Renal cortex interstitium (tissue), 11 donors: ENCODE results near the gene WNK2. TPM values are rescaled to one million over a fixed set of nuclear protein-coding genes. Genes with fewer than 3 reads are reported as not detected.

ENCODE experiments used
- DNase-seq, 11 donors: peaks; one replicate each; pipeline ENCODE4 v3.0.0-alpha.2; 2013; ENCODE audit warnings: low read depth in 9 of 11, low spot score in 4 of 11; ENCODE audit errors: extremely low read depth in 1 of 11
- polyA plus RNA-seq, 3 donors: library from polyadenylated mRNA; unstranded; fragments of 120-200 nt; gene quantifications; one replicate each; pipeline ENCODE4 v1.2.1, GENCODE V29; 2013; ENCODE audit not compliant: insufficient read length in 3 of 3

Gene WNK2
- polyA plus RNA-seq, 3 donors = 24.8 to 34.0 (median 29.0) TPM

GRCh38 chr9:93295456-93296076, 111.6 kb downstream of the WNK2 start:
- no peak for DNase-seq

- DNase-seq = no peak
Observed at GRCh38 chr9:93296889-93297480, 113.0 kb downstream of the WNK2 start.

- no peak for DNase-seq
Observed at GRCh38 chr9:93297659-93298497, 113.9 kb downstream of the WNK2 start.

- DNase-seq = no peak
Observed at GRCh38 chr9:93298498-93299417, 114.8 kb downstream of the WNK2 start.

GRCh38 chr9:93299418-93300174, 115.7 kb downstream of the WNK2 start:
- no peak for DNase-seq

GRCh38 chr9:93300175-93300572, 116.2 kb downstream of the WNK2 start:
- no peak for DNase-seq

GRCh38 chr9:93300585-93301081, 116.7 kb downstream of the WNK2 start:
- no peak for DNase-seq

GRCh38 chr9:93301291-93301811, 117.4 kb downstream of the WNK2 start:
- no peak for DNase-seq

GRCh38 chr9:93301911-93302541, 118.1 kb downstream of the WNK2 start:
- no peak for DNase-seq

- DNase-seq = no peak
Observed at GRCh38 chr9:93302586-93303257, 118.8 kb downstream of the WNK2 start.

GRCh38 chr9:93303258-93303771, 119.4 kb downstream of the WNK2 start:
- no peak for DNase-seq

GRCh38 chr9:93303806-93304573, 120.1 kb downstream of the WNK2 start:
- no peak for DNase-seq

GRCh38 chr9:93304574-93305496, 120.9 kb downstream of the WNK2 start:
- DNase-seq = peak in 8 of 11 donors; percentile 17 to 55 (median 44)

- no peak for DNase-seq
Observed at GRCh38 chr9:93305497-93306020, 121.6 kb downstream of the WNK2 start.

- no peak for DNase-seq
Observed at GRCh38 chr9:93306081-93306480, 122.1 kb downstream of the WNK2 start.
